HL-60/S4 treated with retinoic acid at 250 ng/mL for 4 days and 3 days (cell line): ENCODE data around the gene MCF2L2.

ENCODE experiments used
- in situ Hi-C: fragments of 300-500 bp; cut with MboI; formaldehyde crosslinking; loops from 2 replicates; pipeline ENCODE4 v1.7.0; 2022; ENCODE audit warnings: low sequenced_read_pairs

MCF2L2 gene

DNA sequence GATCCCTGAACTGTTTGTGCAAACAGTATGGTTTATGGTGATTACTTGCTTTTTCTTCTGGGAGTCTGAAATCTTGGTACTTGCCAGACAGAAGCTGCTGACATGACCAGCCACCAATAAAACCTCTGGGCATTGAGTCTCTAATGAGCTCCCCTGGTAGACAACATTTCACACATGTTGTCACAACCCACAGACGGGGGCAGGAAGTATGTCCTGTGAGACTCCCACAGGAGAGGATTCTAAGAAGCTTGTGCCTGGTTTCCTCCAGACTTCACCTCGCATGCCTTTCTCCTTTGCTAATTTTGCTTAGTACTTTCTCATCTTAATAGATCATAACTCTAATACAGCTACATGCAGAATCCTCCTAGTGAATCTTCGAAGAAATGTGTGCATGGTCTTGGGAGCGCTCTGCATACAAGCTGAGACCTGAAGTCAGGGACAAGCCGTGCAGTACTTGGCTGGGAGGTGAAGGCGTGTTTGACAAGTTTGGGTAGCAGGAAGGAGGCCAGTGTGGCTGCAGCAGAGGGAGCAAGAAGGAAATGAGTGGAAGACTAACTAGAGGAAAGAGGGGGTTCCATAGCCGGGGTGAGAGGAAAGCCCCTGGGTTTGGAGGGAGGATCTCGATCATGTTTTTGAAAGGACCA lies 126.4 kb downstream of the MCF2L2 start:
- in situ Hi-C loops, result no loop called here

DNA sequence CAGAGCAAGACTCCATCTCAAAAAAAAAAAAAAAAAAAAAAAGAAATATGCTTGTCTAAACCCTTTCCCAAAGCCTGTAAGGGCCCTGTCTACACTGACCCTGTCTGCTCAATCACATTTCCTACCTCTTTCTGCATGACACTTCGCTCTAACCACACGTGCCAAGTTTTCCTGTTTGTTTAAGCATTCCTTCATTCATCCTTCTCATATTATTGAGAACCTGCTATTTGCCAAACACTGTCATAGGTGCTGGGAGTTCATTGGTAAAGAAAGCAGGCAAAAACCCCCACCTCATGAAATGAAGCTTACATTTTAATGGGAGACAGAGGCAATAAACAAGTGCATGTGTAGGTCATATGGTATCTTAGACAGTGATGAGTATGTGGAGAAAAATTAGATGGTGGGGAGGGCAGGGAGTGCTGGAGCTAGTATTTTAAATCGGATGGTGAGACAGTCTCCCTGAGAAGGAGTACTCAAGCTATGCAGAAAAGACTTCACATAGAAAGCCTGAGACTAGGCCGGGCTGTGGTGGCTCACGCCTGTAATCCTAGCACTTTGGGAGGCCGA lies 127.3 kb downstream of the MCF2L2 start:
- in situ Hi-C loops, result no loop called here

DNA sequence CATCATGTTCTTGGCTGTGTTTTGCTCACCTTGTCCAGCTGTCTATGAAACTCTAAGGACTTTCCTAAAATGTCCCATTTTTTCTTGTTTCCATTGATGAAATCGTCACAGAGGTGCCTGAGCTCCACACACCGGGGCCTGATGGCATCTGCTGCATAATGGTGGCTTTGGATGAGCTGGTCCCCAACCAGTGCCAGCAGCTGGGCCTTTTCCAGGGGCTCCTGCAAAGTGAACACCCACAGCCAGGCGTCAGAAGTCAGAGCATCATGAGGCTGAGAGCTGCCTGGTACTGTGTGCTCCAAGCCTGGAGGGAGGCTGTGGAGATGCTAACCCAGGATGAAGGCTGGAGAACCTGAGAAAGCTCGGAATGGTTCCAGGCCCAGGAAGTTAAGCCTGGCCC lies 128.4 kb downstream of the MCF2L2 start:
- in situ Hi-C loops, result no loop called here

DNA sequence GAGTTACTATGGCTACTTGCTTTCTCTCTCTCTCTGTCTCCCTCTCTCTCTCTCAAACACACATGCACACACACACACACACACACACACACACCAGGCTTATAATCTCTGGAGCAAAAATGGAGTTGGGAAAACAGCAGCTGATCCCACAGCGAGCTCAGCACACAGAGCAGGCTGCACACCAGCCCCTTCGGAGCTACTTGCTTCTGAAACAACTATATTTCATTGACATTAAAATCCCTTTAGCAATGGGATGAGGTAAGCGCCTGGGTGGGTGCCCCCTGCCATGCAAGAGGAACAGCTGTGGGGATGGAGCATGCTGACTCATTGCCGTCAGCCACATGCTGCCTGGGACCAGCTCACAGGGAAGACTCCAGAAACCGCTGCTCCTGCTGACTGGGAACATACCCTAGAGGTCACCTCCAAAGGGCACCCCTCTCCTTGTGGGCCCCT lies 129.7 kb downstream of the MCF2L2 start:
- in situ Hi-C loops, result no loop called here

DNA sequence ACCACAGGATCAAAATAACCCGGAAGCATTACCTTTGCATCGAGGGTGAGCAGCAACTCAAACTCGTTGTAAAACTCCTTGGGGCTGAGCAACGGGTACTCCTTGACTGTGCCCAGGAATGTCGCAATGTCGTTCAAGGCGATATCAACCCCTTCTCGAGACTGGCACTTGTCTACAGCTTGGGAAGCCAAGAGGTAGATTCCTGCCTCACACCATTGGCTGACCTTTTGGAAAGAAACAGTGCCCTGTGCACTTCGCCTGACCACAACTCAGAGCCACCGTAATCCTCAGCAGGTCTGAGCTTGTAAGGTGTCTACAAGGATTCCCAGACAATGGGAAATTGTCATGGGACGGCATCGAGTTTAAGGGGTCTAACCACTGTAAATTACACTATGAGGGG lies 131.5 kb downstream of the MCF2L2 start:
- in situ Hi-C loops, result no loop called here

DNA sequence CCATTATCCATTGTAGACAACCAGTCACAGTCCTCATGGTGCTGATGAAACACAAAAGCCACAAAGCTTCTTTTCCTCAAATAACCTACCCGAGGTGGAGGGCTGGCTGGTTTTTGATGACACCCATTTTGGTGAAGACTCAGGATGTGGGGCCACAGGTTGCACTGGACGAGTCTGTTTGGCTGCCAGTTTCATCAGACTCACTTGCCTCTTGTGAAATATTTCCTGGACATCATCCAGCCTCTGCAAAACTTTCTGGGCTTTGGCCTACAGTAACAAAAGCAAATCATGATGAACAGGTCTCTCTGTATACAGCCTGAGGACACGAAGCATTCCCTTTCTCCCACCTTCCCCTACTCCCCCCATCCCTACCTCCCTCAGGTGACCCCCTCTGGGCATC lies 133.2 kb downstream of the MCF2L2 start:
- in situ Hi-C loops, result no loop called here

DNA sequence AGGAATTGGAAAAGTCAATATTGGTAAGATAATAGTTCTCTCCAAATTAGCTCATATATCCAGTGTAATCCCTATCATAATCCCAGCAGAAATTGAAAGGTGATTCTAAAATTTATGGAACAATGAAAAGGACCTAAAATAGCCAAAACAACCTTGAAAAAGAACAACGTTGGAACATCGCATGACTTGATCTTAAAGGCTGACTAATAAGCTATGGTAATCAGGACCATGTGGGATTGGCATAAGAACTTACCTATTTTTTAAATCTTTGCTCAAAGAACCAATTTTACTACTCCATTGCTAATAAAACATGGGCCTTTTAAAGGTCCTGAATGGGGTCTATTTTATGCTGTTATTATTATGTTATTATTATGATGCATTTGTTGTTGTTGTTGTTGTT lies 134.5 kb downstream of the MCF2L2 start:
- in situ Hi-C loops, result no loop called here

DNA sequence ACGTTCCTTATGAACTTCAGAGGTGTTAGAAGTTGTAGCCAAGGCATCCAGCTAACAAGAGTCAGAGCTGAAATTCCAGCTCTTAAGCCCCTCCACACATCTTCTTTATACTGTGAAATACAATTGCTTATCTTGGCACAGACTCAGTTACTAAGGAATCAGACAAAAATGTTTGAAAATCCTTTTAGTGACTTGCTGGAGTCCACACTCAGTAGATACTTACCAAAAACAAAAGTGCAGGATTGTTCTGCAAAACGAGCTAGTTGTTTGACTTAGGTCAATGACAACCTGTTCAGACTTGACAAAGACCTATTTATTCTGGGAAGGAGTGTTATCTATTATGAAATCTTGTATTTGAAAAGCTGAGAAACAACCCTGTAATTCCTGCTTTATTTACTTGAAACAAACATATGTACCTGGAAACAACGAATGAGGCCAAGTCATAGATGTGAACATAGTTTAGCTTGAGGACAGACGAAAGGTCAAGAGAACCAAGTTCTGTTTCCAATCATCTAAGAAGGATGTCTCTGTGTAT lies 136.9 kb downstream of the MCF2L2 start:
- in situ Hi-C loops, result no loop called here

DNA sequence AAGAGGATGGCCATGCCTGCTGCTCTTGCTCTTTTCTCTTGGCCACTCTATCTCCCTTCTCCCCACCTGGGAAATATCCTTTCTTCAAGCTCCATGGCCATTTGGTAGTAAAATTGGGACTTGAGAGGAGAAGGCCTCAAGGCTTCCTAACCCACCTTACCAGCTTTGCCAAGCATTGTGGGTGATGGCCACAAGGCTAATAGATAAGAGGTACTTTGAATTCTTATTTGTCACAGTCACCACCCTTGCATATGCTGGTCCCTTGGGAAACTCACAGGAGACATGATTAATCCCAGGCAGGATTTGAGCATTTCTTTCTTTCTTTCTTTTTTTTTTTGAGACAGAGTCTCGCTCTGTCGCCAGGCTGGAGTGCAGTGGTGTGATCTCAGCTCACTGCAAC lies 138.2 kb downstream of the MCF2L2 start:
- in situ Hi-C loops, result no loop called here

DNA sequence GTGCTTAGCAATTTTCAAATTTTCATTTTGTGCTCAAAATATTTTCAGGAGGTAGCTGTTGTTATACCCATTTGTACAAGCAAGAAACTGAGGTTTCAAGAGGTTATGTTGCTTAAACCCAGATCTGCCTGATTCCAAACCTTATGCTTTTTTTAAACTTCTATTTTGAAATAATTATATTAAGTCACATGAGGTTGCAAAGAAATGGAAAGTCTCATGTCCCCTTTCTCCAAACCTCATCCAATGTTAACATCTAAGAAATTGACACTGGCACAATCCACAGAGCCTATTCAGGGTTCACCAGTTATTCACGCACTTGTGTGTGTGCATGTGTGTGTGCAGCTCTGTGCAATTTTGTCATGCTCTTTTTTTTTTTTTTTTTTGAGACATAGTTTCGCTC lies 140.3 kb downstream of the MCF2L2 start:
- in situ Hi-C loops, result no loop called here

DNA sequence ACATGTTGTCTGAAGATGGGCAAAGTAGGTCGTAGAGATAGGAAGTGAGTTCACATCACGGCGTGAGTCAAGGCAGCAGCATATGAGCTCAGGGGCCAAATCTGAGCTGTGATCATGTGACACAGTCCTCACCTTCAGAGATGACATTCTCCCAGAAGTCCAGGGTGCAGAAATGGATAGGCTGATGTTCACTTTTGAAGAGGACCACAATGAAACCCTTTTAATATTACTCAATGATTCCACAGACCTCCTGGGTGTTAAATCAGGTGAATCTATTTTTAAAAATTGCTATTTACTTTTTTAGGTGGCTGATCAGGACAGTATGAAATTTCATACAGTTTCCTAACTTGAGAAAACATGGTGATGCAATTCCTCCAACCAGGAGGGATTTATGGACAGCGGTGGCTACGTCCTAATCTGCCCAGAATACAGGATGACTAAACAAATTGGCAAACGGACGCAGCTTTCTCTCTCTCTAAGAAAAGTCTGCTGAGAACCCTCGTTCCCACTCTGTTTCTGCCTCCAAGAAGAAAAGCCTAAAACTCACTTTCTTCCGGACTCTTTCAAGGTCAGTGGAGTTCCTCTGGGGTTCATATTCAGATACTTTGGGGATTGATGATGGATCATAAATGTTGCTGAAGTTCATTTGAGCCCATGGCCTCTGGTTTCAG lies 141.0 kb downstream of the MCF2L2 start:
- in situ Hi-C loops, result no loop called here

DNA sequence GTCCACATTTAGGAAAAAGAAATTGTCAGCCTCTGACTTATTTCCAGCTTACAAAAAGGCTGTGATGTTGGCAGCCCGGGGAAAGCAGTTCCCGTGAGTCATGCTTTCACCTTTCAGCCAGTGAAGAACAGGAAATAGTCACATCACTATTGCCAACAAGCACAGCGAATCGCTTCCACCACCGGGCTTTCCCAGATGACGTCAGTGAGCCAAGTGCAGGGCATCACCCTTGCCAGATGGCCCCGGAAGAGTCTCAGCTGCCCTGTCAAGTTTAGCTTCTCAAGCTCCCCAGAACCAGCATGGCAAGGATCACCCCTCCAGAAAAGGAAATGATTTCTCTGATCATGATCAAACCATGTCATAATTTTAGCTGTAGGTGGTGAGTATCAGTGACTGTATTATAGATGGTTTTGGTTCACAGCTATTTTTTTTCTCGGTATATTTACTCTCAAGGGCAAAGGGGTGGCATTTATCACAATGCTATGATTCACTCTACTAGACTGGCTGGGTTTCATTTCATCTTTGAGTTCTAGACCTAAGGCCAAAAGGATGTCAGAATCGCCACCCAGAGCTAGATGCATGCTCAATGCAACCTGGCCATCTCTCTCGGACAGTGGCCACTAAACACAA lies 142.5 kb downstream of the MCF2L2 start:
- in situ Hi-C loops, result no loop called here

DNA sequence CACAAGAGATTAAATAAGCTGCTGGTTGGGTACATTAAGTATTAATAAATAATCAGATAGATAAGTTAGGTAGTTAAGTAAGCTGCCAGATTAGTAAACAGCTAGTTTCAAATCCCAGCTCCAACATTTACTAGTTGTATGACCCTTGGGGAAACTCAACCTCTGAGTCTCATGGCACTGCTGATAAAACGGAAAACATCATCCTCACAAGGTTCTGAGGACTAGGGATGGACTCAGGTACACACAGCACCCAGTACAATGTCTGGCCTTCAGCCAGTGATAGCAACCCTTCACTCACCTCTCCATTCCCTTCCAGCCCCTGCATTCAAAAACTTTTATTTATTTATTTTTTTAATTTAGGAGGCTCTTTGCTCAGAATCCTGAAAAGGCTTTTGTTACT lies 143.1 kb downstream of the MCF2L2 start:
- in situ Hi-C loops, result no loop called here

DNA sequence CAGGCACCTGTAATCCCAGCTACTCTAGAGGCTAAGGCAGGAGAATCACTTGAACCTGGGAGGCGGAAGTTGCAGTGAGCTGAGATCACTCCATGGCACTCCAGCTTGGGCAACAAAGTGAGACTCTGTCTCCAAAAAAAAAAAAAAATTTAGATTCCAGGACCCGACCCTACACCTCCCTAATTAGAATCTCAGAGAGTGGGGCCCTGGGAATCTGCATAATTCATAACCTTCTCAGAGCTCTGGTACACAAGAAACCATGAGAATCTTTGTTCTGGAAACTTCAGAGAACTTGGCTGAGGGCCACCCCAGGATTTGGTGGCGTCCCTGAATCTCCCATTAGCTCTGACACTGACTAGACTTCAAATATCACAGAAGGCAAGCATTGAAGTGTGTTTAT lies 143.8 kb downstream of the MCF2L2 start:
- in situ Hi-C loops, result no loop called here

DNA sequence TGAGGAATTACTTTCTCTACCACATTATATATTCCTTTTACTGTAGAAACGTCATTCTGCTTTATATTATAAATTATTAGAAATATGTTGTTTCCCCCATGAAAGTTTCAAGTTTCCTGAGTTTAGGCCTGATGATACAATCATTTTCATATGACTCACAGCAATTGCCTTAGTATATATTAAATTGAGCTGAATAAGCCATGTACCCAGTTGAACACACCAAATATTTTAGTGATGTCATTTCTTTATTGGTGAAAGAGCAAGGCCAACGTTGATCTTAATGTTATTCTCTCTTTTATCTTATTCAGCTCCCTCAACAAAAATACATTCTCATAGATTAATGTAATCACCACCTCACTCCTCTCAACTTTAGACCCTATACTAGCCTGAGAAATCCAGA lies 144.5 kb downstream of the MCF2L2 start:
- in situ Hi-C loops, result no loop called here

DNA sequence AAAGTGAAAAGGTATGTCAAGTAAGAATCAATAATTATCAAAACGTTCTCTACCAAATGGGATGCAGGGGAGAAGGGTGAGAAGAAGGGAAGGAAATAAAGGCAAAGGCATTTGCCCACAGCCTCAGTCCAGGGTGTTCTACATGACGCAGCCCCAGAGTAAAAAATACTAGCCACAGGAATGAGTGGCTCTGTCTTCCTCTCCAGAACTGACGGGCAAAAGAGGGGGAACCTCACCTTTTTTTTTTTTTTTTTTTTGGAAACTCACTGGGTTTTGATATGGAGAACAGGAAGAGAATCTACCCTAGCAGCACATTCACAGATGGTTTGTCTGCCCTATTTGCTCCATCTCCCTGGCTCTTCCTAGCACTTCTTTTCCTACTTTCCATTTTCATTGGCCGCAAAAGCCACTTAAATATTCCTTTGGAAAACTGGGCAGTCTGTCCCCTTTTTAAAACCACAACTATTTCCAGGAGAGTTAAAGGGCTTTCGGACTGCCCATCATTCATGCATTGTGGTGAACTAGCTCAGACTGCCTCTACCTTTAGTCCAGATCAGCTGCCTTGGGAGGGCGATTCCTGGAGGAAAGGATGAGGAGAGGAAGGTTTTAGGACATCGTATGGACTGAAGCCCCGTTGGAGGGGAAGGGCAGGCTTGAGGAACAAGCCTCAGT lies 147.2 kb downstream of the MCF2L2 start:
- in situ Hi-C loops, result no loop called here

DNA sequence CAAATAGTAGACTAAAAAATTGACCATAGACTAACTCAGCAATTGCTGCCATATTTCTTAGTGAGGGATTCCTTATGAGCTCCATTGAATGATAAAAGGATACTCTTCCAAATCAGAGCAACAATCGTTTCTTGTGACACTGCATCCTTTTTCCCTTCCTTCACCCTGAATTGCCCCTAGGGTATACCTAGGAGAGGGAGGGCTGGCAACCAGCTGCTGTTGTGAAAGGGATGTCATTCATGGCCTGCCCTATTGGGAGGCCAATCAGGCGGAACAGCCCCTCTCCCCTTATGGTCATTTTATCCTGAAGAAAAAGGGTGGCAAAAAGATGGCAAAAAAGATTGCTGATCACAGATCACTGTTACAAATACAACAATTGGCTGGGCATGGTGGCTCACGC lies 149.0 kb downstream of the MCF2L2 start:
- in situ Hi-C loops, result no loop called here

DNA sequence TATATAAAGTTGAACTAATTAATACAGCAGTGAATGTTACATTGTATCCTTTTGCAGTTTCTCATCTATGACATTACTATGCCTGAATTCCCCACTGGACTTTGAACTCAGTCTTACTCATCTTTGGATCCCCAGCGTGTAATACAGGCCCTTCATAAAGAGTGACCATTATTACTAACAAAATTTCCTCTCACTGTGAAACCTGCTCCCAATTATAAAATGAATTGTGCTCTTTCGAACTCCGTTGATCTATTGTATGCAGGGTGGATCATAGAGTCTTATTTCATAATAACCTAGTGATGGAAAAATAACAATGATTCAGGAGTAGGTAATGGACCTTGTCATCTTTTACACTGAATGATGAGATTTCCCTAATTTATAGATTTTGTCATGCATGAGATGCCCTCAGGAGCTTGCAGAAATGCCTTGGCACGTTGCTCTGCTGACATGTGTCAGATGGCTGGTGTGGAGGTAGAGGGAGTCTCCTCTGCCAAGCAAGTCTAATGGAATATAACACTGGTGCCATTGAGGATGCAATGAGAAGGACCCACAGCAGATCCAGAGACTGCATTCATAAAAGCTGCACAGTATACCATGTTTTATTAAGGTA lies 149.8 kb downstream of the MCF2L2 start:
- in situ Hi-C loops, result no loop called here

DNA sequence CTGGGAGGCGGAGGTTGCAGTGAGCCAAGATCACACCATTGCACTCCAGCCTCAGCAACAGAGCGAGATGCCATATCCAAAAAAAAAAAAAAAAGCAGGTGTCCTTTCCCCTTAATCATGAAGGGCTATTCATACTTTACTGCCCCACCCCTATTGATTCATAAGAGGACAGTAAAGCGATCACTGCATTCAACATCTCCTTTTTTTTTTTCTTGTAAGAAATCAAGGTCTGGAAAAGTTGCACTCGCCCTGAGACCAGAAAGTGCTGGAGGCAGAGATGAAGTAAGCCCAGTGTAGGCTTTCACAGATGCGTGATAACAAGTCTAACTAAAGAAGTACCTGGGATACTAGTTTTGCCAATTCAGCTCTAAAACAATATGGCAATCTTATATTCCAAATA lies 151.2 kb downstream of the MCF2L2 start:
- in situ Hi-C loops, result no loop called here

DNA sequence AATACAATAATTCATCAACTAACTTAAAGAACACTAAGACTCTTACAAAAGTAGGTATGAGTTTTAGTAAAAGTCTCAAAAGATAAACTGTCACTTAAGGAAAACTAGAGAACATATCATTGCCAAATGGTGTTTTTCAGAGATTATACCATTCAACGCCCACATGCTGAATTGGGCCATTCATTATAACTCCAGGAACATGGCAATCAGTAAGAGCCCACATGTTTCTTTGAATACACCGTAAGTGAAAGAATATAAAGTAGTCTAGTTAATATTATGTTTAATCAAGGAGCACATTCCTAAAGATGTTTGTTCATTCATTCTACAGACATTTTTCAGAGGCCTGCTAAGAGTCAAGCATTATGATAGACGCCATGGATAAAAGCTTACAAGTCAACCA lies 152.5 kb downstream of the MCF2L2 start:
- in situ Hi-C loops, result no loop called here

DNA sequence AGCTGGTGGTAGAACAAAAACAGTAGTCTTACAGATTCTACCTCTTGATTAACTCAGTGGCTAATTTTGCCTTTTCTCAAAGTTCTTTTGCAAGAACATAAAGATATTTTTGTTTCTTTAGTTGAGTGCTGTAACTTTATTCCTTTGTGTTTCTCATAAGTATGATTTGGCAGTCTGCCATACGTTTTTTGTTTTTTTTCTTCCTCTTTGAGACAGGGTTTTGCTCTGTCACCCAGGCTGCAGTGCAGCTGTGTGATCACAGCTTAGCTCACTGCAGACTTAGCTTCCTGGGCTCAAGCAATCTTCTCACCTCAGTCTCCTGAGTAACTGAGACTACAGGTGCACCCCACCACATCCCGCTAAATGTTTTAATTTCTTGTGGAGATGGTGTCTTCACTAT lies 153.0 kb downstream of the MCF2L2 start:
- in situ Hi-C loops, result no loop called here
